HTR-8/SVneo (cell line): ENCODE data around the gene RBBP5.

ENCODE experiments used
- DNase-seq: peaks from one replicate; pipeline ENCODE4 v3.0.0; 2011; ENCODE audit warnings: low spot score, mixed read lengths; ENCODE audit not compliant: insufficient read length
- FAIRE-seq: peaks from 2 replicates; lab custom pipeline; 2011; peaks lifted over from hg19 to GRCh38; lab: Jason Lieb, UNC

The RBBP5 gene

DNA sequence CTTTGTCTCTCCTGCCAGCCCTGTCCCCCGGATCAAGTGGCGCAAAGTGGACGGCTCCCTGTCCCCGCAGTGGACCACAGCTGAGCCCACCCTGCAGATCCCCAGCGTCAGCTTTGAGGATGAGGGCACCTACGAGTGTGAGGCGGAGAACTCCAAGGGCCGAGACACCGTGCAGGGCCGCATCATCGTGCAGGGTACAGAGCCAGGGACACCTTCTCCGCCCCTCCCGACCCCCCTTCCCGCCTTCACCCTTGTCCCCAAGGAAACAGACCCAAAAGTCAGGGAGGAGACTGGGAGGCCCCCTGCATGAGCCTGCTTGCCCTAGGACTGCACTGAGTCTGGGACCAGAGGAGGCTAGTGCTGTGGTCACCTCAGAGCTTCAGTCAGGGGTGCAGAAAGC, 60.6 kb downstream of the RBBP5 start:
- FAIRE-seq (no peak), DNase-seq (no peak)

DNA sequence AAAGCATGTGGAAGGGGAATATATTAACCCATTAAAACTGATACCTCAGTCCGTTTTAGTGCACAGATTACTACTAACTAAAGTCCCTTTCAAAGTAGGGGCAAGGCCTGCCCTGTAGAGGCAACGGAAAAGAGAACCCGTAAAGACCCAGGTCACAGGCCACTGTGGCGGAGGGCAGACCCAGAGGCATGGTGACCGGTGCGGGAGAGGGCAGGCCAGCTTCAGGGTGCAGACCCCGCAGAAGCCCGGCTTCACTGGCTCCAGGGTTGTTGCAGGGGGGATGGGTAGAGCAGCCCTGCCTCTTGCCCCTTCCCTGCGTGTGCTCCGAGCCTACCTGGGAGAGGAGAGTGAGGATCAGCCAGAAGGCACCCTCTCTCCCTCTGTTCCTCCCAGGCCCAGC, 61.0 kb downstream of the RBBP5 start:
- FAIRE-seq (no peak), DNase-seq (no peak)

DNA sequence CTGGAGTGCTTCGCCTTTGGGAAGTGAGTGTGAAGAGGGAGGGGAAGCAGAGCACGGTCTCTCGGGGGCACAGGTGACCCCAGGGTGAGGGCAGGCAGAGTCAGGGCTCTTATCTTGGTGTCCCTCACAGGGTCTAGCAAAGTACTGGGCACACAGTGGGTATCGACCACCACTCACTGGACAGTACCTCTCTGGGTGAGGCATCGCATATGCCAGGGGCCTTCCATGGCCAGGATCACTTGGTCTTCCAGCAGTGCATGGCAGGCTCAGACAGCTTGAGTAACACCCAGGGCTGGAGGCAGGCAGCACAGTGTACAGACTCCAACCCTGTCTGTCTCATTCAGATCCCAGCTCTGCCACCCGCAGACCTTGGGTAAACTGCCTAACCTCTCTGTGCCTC, 62.1 kb downstream of the RBBP5 start:
- DNase-seq (no peak), FAIRE-seq (no peak)

DNA sequence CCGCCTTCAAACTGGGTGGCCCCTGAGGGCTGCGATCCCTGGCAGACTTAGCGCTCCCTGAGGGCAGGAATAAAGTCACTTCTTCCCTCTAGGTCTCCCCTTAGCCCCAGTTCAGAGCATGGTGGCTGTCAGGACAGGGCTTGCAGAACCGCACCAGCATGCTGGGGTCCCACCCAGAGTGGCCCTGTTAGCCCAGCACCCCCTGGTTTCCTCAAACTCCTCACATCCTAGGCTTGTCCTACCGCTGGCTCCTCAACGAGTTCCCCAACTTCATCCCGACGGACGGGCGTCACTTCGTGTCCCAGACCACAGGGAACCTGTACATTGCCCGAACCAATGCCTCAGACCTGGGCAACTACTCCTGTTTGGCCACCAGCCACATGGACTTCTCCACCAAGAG, 62.9 kb downstream of the RBBP5 start:
- no peak for FAIRE-seq

DNA sequence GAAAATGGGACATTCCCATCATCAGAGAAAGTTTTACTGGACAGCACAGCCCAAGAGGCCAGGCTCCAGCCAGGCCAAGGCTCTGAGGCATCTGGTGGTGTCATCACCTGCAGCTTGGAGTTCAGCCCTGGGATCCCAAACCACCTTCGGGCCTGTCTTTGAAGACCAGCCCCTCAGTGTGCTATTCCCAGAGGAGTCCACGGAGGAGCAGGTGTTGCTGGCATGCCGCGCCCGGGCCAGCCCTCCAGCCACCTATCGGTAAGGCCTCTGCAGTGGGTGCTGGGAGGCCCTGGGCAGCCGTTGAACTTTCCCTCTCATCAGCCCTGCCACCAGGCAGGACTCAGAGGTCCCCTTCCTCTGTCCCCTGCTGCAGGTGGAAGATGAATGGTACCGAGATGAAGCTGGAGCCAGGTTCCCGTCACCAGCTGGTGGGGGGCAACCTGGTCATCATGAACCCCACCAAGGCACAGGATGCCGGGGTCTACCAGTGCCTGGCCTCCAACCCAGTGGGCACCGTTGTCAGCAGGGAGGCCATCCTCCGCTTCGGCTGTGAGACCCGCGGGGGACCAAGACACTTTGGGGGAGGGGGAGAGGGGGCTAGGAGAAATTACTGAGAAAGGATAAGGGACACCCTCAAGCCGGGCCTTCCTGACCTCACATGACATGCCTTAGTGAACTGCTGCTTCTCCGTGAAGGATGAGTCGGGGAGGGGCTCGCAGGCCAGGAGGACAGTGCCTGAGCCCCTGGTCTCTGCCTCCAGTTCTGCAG, 63.8 kb downstream of the RBBP5 start:
- DNase-seq (no peak), FAIRE-seq (no peak)

More for the DNA sequence above, 62.9 kb downstream of the RBBP5 start:
- no peak for DNase-seq

DNA sequence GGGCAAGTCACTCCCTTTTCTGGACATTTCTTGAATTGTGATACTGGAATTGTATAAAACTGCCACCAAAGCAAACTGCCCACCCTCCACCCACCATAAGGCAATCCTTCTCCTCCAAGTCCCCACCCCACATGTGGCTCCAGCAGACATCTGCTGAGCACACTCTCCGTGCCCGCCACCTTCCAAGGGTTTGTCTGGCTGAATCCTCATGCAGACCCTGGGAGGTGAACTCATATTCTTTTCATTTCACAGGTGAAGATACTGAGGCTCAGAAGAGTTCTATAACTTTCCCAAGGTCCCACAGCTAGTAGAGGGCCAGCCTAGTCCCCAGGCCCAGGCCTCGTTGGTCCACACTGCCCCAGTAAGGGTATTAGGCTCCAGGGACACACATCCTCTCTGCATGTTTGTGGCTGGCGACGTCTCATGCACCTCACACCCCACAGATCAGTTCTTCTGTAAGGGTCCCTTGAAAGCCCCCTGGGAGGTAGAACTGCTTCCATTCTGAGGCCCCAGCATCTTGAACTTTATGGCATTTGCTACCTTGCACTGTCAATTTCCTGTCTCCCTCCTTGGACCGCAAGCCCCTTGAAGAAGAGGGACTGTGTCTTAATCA, 64.7 kb downstream of the RBBP5 start:
- FAIRE-seq (no peak), DNase-seq (no peak)

DNA sequence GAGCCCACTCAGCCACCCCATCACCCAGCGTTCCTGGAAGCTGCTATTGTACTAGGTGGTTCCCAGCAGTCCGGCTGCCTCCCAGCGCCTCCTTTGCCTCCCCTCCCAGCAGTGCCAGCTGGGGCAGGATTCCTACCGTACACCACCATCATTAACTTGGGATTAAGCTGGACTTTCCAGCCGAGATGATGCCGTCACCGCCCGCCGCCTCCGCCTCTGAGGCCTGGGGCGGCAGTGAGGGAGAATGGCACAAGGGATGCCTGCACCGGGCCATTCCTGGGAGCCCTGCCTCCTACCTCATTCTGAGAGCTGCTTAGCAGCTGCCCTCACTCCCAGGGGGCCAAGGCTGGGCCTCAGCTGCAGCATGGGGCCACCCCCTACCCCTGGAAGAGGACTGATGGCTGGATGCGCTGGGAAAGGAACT, 65.6 kb downstream of the RBBP5 start:
- DNase-seq (no peak), FAIRE-seq (no peak)

DNA sequence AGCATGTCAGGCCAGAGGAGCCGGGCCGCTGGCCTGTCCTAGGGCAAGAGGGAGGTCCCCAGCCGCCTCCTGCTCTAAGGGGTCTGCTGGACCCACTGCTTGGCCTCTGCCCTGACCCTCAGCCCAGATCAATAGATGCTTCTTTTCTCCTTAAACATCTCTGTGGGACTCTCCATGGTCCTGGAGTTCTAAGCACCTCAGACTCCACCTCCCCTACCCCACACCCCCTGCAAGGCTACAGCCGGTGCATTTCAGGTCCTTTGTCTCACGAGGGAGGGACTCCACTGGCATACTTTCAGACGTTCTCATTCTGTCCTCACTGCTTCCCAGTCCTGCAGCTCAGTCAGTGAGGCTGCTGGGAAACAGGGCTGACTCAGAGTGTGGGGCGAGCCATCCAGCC, 67.8 kb downstream of the RBBP5 start:
- FAIRE-seq: no peak
- DNase-seq: no peak

DNA sequence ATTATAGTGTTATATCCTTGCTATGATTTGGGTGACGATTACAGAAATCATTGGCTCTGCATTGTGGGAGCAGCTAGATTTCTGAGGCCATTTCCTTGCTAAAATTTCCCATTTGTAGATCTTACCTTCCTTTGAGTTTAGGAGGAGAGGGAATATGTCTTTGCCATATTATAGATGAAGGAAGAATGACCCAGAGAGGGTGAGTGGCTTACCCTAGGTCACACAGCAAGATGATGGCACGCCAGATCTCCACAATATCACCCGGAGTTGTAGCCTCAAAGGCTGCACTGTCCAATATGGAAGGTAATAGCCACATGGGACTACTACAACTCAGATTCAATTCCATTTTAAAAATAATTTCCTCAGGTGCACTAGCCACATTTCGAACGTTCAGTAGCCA, 68.5 kb downstream of the RBBP5 start:
- DNase-seq: no peak
- FAIRE-seq: no peak

DNA sequence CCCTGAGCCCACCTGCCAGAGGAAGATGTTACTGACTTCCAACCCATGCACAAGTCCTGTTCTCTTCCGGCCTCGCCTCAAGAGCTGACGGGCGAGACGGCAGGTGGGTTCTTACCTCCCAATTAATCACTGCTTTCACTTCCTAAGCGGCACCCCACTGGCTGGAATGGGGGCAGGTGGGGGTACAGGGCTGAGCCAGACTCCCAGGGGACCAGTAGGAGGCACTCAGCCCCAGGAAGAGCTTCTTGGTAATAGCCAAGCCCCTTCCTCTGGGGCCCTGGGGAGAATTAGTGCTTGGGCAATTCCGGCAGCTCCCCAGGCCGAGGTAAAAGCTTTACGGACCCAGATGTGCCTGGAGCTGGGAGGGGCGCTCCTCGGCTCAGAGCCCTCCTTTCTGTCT, 69.1 kb downstream of the RBBP5 start:
- DNase-seq: no peak
- no peak for FAIRE-seq

DNA sequence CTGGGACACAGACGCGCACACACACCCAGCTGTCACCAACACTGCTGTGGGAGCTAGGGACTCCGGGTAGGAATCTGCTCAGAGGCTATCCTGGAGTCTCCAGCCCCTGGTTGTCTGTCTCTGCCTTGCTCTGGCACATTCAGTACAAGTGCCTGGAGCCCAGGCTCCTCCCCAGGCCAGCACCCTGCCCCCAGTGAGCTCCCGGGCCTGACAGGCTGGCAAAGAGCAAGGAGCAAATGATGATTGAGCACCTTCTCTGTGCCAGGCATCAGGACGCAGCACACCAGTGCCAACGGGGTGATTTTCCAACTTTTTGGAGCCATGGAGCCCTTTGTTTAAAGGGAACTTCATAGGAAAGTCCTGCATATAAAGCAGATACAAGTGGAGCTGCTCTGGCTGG, 72.3 kb downstream of the RBBP5 start:
- FAIRE-seq (no peak), DNase-seq (no peak)

DNA sequence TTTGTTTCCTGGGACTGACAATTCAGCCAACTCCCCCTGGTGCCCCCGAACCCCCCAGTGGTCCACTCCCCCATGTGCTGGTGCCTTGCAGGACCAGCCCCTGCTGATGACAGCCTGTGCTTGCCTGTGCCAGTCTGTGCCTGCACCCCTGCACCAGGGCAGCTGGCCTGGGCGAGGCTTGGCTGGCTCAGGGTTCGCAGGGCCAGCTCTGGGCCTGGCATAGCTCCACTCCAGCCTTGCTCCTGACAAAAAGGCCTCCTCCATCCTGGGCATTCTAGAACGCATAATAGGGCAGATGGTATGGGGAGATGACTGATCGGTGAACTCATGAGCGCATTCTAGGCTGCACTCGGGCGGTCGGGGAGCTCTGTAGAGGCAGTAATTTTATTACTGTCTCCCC, 73.4 kb downstream of the RBBP5 start:
- no peak for DNase-seq
- FAIRE-seq: no peak

DNA sequence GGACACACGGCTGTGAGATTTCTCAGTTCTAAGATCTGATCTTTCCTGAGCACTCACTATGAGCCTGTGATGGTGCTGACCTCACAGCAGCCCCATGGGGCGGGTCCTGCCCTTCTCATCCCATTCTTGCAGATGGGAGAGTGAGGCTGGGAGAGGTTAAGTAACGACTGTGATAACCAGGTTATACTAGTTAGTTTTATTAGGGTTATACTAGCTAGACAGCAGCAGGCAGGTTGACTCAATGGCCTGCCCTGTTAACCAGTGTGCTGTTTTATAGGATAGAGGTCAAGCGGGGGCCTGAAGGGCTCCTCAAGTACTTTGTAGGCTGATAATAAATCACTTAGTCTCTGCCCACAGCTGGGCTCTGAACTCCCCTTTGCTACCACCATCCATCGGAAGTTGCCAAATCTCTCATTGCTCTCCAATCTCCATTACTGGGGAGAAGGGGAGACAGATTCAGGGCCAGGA, 74.0 kb downstream of the RBBP5 start:
- FAIRE-seq (no peak), DNase-seq (no peak)

DNA sequence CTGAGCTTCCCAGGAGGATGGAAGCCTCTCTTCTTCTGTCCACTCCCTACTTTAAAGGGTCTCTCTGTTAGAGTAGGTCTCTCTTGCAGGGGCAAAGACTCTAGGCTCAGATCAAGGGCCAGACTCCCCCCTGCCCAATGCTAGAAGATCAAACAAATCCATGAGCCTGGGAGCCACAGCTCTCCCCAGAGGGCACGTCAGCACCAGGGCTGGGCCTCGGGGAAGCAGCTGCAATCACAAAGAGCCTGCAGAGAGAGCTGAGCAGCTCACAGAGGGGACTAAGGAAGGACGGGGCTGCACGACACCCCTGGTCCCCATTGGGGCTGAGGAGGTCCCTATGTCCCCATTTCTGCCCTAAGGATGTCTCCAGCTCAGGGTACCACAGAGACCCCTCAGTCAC, 74.9 kb downstream of the RBBP5 start:
- no peak for FAIRE-seq
- DNase-seq: no peak

DNA sequence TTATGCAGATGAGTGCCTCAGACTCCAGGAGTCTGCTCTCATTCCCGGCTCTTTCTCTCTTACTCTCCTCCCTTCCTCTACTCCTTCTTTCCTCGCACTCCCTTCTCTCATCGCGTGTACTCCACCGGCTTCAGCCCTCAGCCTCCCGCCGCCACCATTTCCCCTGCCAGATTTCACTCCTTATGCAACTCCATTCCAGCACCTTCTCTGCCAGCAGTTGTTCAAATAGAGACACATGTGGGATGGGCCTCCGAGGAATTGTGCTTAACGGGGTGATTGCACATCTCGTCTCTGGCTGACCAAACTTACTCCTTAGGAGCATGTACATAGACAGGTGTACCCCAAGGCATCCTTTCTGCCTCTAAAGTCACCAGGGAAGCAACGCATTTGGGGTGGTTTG, 76.6 kb downstream of the RBBP5 start:
- DNase-seq (no peak), FAIRE-seq (no peak)

DNA sequence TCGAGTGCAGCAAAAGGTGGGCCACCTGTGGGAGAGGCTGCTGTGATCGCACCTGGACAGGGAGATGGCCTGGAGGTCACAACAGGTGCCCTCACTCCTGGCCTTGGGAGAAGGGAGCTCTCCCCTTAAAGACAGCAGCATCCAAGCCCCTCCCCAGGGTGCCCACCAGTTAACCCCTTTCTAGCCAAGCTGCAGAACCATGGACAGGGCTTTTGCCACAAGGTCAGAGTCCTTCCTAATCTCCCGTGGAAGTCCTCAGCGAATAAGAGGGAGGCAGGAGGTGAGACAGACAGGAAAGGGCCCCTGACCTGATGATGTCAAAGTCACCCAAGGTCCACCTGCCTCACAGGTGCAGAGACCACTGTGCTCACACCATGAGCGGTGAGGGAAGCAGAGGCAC, 77.0 kb downstream of the RBBP5 start:
- FAIRE-seq (no peak), DNase-seq (no peak)

DNA sequence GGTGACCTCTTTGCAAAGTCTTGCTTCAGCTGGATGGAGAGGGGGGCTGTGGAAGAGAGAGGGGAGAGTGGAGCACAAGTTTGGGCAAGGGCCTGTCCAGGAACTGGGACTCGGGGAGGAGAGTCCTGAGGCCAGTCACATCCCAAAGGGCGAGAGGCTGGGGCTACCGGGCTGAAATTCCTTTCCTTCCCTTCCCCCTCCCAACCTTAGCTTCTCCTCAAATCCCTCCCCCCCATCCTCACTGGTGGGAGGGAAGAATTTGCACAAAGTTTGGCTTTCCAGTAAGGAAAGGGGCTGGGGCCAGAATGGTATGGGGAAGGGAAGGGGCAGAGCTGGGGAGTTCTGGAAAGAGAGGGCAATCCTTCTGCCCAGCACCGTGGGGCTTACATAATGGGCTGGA, 77.9 kb downstream of the RBBP5 start:
- DNase-seq (no peak), FAIRE-seq (no peak)

DNA sequence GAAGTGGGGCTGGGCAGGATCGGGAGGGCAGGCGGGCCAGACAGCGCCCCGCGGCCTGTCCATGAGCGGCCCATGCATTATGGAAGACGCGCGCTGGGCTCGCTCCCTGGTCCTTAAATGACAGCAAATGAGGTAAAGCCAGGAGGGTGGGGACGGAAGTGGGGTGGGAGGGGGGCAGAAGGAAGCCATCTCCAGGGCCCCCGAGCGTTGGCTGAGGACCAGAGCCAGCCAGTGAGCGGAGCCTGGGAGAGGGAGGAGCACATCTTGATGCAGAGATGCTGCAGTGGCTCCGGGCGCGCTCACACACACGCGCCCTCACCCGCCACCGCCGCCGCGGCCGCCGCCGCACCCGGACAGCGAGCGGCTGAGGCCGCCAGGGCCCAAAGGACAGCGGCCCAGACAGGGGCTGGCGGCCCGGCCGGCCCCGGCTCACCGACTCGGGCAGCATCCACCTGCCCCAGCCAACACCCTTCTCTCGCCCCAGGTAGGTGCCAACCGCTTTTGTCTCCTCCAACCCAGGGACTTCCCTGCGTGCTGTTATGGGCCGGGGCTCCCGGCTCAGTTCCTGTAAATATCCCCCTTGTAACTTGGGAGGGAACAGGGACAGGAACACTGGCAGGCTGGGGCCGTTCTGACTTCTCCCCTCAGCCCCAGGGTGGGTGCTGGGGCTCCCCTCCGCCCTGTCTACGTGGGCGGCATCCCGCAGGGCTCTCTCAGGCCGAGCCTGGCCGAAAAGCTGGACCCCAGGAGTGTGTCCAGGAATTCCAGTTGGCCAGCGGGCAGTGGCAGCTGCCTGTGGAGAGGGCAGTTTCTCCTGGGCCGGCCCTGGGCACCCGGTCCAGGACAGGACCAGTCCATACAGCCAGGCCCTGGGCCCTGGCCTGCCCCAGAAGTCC, 78.6 kb downstream of the RBBP5 start, which contains the start of gene CNTN2:
TSS of gene CNTN2 (plus strand) at position 302 of the 896 bp plus-strand sequence. CDS start 9,974 bp downstream, outside the sequence.
- no peak for DNase-seq
- no peak for FAIRE-seq

DNA sequence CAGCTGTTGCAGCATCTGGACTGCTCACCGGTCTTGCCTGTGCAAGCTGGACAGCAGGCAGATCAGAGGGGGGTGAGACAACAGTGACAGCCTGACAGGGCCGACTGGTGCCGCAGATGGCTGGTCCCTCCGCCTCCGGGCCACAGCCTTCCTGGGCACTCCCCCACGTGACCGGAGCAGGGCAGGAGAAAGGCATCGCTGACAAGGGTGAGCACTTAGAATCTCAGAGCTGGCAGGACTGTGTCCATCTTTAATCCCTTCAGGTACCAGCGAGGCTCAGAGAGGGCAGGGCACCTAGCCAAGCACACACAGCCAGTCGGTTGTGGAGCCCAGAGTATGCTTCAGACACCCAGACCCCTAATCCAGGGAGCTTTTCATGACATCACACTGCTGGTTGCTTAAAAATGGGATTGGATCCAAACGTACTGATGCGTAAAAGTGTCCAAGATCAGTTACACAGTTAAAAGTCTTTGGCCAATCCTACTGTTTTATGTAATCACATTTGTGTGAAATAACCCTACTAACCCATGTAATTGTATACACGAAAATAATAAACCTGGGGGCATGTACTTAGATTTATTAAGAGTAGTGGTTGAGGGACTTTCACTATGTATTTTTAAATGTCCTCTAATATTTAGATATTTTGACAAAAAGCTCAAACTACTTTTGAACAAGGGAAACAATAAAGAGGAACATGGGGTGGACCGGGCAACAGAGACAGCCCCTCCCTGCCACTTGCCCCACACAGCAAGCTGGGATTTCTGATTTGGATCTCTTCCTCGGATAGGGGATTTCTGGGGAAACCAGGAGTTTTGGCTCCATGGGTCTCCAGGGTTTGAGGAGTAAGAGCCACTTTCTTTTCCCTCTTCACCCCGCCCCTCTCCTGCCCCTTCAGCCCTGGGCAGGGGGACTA, 79.5 kb downstream of the RBBP5 start:
- no peak for DNase-seq
- FAIRE-seq: no peak
